Gastroesophageal sphincter (tissue), 4 donors: ENCODE data around the gene ZNF443. TPM values are rescaled to one million over a fixed set of nuclear protein-coding genes. Genes with fewer than 3 reads are reported as not detected.
"Not testable (repeated sequence)": the region's sequence is repeated elsewhere in the genome, so short reads cannot be mapped to it uniquely, and the experiment has no call there.

Experiments
- ATAC-seq: fragments of 150-250 bp; one replicate; pipeline ENCODE4 v1.9.1; 2016; ENCODE audit warnings: mild to moderate bottlenecking, moderate library complexity
- H3K27ac ChIP-seq, 4 donors: fragments of 200-600 bp; sonication (generic) in 3 of 4; 1 replicate in 3 of 4; 2 replicates in 1 of 4; pipeline ENCODE4 v1.5.1; 2016 to 2019
- H3K27me3 ChIP-seq: fragments of 200-600 bp; sonication (generic); one replicate; pipeline ENCODE4 v1.5.1; 2019
- H3K36me3 ChIP-seq, 2 donors: fragments of 200-600 bp; sonication (generic); one replicate each; pipeline ENCODE4 v1.5.1; 2019; ENCODE audit warnings: control low read depth in 1 of 2
- H3K4me1 ChIP-seq, 3 donors: fragments of 200-600 bp; sonication (generic); 1 replicate in 2 of 3; 2 replicates in 1 of 3; pipeline ENCODE4 v1.5.1; 2016 to 2019; ENCODE audit warnings: control low read depth in 2 of 3
- H3K4me3 ChIP-seq, 2 donors: fragments of 200-600 bp; sonication (generic); one replicate each; pipeline ENCODE4 v1.5.1; 2019; ENCODE audit warnings: mild to moderate bottlenecking in 1 of 2, moderate library complexity in 1 of 2
- H3K9me3 ChIP-seq, 3 donors: fragments of 200-600 bp; sonication (generic); one replicate each; pipeline ENCODE4 v1.5.1; 2017 to 2019; ENCODE audit warnings: control low read depth in 2 of 3
- CTCF ChIP-seq, 4 experiments: fragments of 200-600 bp in 2 of 4; fragments of 450-650 bp in 2 of 4; sonication (generic) in 1 of 4; IDR thresholded peaks; one replicate each; pipeline ENCODE4 v1.5.1; 2017 to 2019; ENCODE audit warnings: antibody characterized with exemption in 4 of 4, mild to moderate bottlenecking in 2 of 4, moderate library complexity in 2 of 4
- EP300 ChIP-seq: sonication (generic); formaldehyde crosslinking; IDR thresholded peaks from one replicate; pipeline ENCODE4 v1.6.1; 2017; ENCODE audit warnings: antibody characterized with exemption, mild to moderate bottlenecking
- POLR2A ChIP-seq, 2 donors: fragments of 450-650 bp; IDR thresholded peaks; one replicate each; pipeline ENCODE4 v1.6.1; 2017; ENCODE audit warnings: antibody characterized with exemption in 2 of 2, mild to moderate bottlenecking in 2 of 2, moderate library complexity in 1 of 2
- POLR2AphosphoS5 ChIP-seq: sonication (generic); formaldehyde crosslinking; IDR thresholded peaks from one replicate; pipeline ENCODE4 v1.6.1; 2017; ENCODE audit warnings: antibody characterized with exemption
- WGBS, 2 donors: methylation state at CpG; one replicate each; pipeline ENCODE4 v1.1.5; 2018; ENCODE audit warnings: low coverage in 1 of 2; 5-methylcytosine and 5-hydroxymethylcytosine counted together
- total RNA-seq, 4 donors: library from RNA; depleted of rRNA; stranded (reverse); fragments of >200 nt; gene quantifications; one replicate each; pipeline ENCODE4 v1.1.0, GENCODE V29; 2016

Gene ZNF443
- total RNA-seq, 4 donors from 2014 or later, result 3.1 to 9.2 (median 5.2) TPM

- Histone ChIP-seq H3K36me3 (no peaks in the 10 kb centered on the region), H3K4me1 (peaks cover 0 to 30% (median 7%) of the 10 kb centered on the region in 3 donors), H3K4me3 (peak overlapping the region; percentile 63 to 69), H3K27me3 (no peaks in the 10 kb centered on the region), H3K9me3 (no peaks in the 10 kb centered on the region), H3K27ac (peak overlapping the region; percentile 1 to 85 (median 78))
- WGBS, 2 donors, result 0 to 1% methylated on average over 7 of the region's 13 CpGs
- ATAC-seq, result no peak
- TF ChIP-seq POLR2A (IDR thresholded peaks at IDR 0.05) (no peak), POLR2AphosphoS5 (no peak), CTCF (IDR thresholded peaks at IDR 0.05) (no peak), EP300 (no peak)
Observed at GRCh38 chr19:12484011-12484370, 43.2 kb upstream of the ZNF443 start.

- H3K27me3 ChIP-seq, result no peaks in the 10 kb centered on the region
- H3K27ac ChIP-seq, result no peak overlapping the region
- peaks cover 0 to 30% (median 7%) of the 10 kb centered on the region in 3 donors for H3K4me1 ChIP-seq
- no peak for ATAC-seq
- TF ChIP-seq POLR2AphosphoS5, result no peak
- TF ChIP-seq CTCF (IDR thresholded peaks at IDR 0.05), result no peak
- TF ChIP-seq EP300, result no peak
- no peak for TF ChIP-seq POLR2A (IDR thresholded peaks at IDR 0.05)
- H3K9me3 ChIP-seq, result no peaks in the 10 kb centered on the region
- no peaks in the 10 kb centered on the region for H3K36me3 ChIP-seq
- 70% methylated on average over 2 of the region's 2 CpGs; no CpG with 5 or more reads in 1 of the 2 donors for WGBS, 2 donors
- H3K4me3 ChIP-seq, result no peak overlapping the region
Observed at GRCh38 chr19:12482509-12482886, 41.7 kb upstream of the ZNF443 start.

GRCh38 chr19:12481781-12482508 is 41.1 kb upstream of the ZNF443 start:
- H3K4me1 ChIP-seq, result peaks cover 0 to 30% (median 7%) of the 10 kb centered on the region in 3 donors
- H3K36me3 ChIP-seq, result no peaks in the 10 kb centered on the region
- no peak overlapping the region for H3K27ac ChIP-seq
- TF ChIP-seq POLR2A (IDR thresholded peaks at IDR 0.05) (no peak), CTCF (IDR thresholded peaks at IDR 0.05) (no peak), POLR2AphosphoS5 (no peak), EP300 (no peak)
- H3K9me3 ChIP-seq, result no peaks in the 10 kb centered on the region
- no peak for ATAC-seq
- 84 to 92% methylated on average over 1 to 2 of the region's 4 CpGs for WGBS, 2 donors
- H3K27me3 ChIP-seq, result no peaks in the 10 kb centered on the region
- H3K4me3 ChIP-seq, result no peak overlapping the region

GRCh38 chr19:12478234-12478941 is 37.6 kb upstream of the ZNF443 start:
- no peak overlapping the region for H3K4me3 ChIP-seq
- TF ChIP-seq POLR2AphosphoS5, result no peak
- no peak for TF ChIP-seq CTCF (IDR thresholded peaks at IDR 0.05)
- TF ChIP-seq POLR2A (IDR thresholded peaks at IDR 0.05), result no peak
- TF ChIP-seq EP300, result no peak
- no peaks in the 10 kb centered on the region for H3K27me3 ChIP-seq
- H3K36me3 ChIP-seq, result no peaks in the 10 kb centered on the region
- H3K4me1 ChIP-seq, result peaks cover 0 to 16% (median under 1%) of the 10 kb centered on the region in 3 donors
- ATAC-seq, result no peak
- no peaks in the 10 kb centered on the region for H3K9me3 ChIP-seq
- H3K27ac ChIP-seq, result no peak overlapping the region
- WGBS, 2 donors, result 84 to 86% methylated on average over 2 to 4 of the region's 5 CpGs

GRCh38 chr19:12467651-12468050 is 26.8 kb upstream of the ZNF443 start:
- ATAC-seq, H3K27me3 ChIP-seq, H3K4me1 ChIP-seq, H3K4me3 ChIP-seq, H3K27ac ChIP-seq: not testable (repeated sequence)
- peaks cover 2 to 50% (median 6%) of the 10 kb centered on the region in 3 donors for H3K9me3 ChIP-seq
- peaks cover 6 to 47% of the 10 kb centered on the region in 2 donors for H3K36me3 ChIP-seq
- WGBS, 2 donors, result no CpG with 5 or more reads among the region's 33 CpGs
